GM13976 (cell line): ENCODE data around the gene BIN1.
"Not testable (repeated sequence)": the region's sequence is repeated elsewhere in the genome, so short reads cannot be mapped to it uniquely, and the experiment has no call there.

Experiments
- DNase-seq: peaks from one replicate; pipeline ENCODE4 v3.0.0; 2012; ENCODE audit warnings: low spot score
- in situ Hi-C: fragments of 300-500 bp; cut with MboI; formaldehyde crosslinking; loops from one replicate; pipeline ENCODE4 v1.12.0; 2022; ENCODE audit warnings: low sequenced_read_pairs, mixed read lengths, inconsistent platforms; ENCODE audit not compliant: unreplicated experiment
- TF ChIP-seq, protein P1 (sequence below): IDR thresholded peaks from 2 replicates; pipeline ENCODE4 v1.5.1; 2012; ENCODE audit warnings: borderline replicate concordance, mild to moderate bottlenecking; ENCODE audit not compliant: insufficient read depth; ENCODE audit errors: extremely low read depth, missing control alignments, control extremely low read depth

BIN1 gene

DNA sequence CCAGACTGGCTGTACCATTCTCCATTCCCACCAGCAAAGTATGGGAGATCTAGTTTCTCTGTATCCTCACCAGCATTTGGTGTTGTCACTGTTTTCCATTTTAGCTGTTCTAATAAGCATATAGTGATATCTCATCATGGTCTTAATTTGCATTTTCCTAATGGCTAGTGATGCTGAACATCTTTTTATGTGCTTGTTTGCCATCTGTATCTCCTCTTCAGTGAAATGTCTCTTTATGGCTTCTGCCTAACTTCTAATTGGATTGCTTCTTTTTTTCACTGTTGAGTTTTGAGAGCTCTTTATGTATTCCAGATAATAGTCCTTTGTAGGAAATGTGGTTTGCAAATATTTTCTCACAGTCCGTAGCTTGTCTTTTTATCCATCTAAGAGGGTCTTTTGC is 18.9 kb upstream of the BIN1 start:
- TF ChIP-seq, protein P1, sequence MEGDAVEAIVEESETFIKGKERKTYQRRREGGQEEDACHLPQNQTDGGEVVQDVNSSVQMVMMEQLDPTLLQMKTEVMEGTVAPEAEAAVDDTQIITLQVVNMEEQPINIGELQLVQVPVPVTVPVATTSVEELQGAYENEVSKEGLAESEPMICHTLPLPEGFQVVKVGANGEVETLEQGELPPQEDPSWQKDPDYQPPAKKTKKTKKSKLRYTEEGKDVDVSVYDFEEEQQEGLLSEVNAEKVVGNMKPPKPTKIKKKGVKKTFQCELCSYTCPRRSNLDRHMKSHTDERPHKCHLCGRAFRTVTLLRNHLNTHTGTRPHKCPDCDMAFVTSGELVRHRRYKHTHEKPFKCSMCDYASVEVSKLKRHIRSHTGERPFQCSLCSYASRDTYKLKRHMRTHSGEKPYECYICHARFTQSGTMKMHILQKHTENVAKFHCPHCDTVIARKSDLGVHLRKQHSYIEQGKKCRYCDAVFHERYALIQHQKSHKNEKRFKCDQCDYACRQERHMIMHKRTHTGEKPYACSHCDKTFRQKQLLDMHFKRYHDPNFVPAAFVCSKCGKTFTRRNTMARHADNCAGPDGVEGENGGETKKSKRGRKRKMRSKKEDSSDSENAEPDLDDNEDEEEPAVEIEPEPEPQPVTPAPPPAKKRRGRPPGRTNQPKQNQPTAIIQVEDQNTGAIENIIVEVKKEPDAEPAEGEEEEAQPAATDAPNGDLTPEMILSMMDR = no peak
- in situ Hi-C loops = no loop called here
- no peak for DNase-seq

DNA sequence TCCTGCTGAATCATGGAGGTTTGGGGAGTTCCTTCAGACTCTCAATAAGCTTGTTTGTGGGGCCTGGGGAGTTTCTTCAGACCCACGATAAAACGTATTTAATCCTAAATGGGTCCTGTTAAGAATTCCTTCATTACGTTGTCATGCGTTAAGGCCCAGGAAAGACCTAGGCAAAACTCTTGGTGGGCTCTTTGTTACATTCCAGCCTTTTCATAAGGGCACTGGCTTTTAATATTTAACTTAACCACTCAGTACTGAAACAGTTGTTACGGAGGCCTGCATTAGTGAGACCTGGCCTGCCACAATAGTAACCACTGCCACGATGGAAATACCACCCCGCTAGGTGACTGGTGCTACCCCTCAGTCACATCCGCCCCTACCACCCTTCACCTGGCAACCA is 17.5 kb upstream of the BIN1 start:
- in situ Hi-C loops = no loop called here
- TF ChIP-seq, protein P1 = no peak
- no peak for DNase-seq

GRCh38 chr2:127122361-127123027 is 15.5 kb upstream of the BIN1 start:
- in situ Hi-C loops = no loop called here
- TF ChIP-seq, protein P1 = no peak
- no peak for DNase-seq

DNA sequence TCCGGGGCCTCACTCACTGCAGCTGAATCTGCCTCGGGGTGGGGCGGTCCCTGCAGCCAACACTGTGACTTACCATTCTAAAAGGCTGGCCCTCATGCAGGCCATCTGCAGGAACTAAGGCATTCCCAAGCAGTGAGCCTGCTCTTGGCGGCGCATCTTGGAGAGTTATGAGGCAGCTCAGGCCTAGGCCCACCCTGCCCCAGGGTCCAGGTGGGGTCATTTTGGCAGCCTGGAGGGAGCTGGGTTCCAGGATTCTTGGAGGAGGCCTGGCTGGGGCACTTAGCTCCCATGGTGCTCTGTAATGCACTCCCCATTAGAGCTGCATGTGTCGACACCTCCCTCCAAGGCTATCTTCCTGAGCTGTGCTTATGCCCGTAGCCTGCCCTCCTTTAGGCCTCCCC is 14.8 kb upstream of the BIN1 start:
- no peak for DNase-seq
- TF ChIP-seq, protein P1 = no peak
- in situ Hi-C loops = no loop called here

DNA sequence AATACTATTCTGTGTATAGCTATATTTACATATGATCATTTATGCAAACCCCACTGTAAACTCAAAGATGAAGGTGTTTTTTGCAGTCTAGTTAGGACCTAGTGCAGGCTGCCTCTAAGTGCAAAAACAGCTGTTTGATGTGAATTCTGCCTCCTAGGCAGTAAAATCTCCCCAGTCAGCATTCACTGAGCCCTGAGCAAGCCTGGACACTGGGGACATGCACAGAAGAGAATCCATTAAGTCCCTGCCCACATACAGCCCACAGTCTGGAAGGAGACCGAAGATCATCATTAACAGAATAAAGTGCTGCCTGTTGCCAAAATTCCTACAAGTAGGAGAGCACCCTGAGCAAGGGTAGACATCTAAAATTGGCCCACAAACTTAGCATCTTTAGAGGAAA is 14.4 kb upstream of the BIN1 start:
- in situ Hi-C loops = no loop called here
- TF ChIP-seq, protein P1 = no peak
- no peak for DNase-seq

GRCh38 chr2:127120408-127120807 is 13.5 kb upstream of the BIN1 start:
- in situ Hi-C loops, DNase-seq: not testable (repeated sequence)

- DNase-seq = no peak
- in situ Hi-C loops = no loop called here
- TF ChIP-seq, protein P1 = no peak
Measured at GRCh38 chr2:127118467-127118866, 11.5 kb upstream of the BIN1 start.
